Measurements from ENCODE around the gene GTF3C4. TPM values are rescaled to one million over a fixed set of nuclear protein-coding genes. Genes with fewer than 3 reads are reported as not detected.

The GTF3C4 gene
- polyA plus RNA-seq, 3 donors: 0.99 to 2.7 (median 2.1) TPM

DNA sequence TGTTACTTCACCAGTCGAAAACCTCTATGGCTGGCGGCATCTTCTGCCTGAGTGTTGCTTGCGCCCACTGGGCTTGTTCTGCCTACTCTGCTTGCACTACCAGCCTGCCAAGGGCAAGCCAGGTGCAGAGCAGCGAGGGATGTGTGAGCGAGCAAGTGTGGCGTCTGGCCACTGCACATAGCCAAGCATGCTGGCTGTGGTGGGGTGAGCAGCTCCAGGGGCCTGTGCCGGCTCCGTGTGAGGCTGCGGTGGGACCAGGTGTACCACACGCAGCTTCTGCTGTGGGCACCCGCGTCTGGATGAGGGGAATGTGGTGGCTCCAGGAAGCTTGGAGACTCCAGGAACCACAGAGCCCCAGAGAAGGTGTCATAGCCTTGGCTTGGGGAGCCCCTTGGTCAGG, 51.4 kb downstream of the GTF3C4 start:
- H3K4me2 ChIP-seq (replicated peaks; ENCODE audit: extremely low read depth, low read length, poor library complexity, severe bottlenecking): no peak overlapping the region
- no peak for DNase-seq
- H3K27me3 ChIP-seq (ENCODE audit: control insufficient read depth in 2 of 2, insufficient read depth in 2 of 2, low read length in 2 of 2): peaks cover 0 to 10% of the 10 kb centered on the region in 2 donors
- no peaks in the 10 kb centered on the region for H3K79me2 ChIP-seq (ENCODE audit: insufficient read depth, low read length)
- Mint-ChIP-seq H3K36me3 (no peaks in the 10 kb centered on the region), H3K27ac (no peak overlapping the region), H3K4me3 (no peak overlapping the region), H3K4me1 (no peaks in the 10 kb centered on the region), H3K9me3 (peaks cover 0 to 2% (median 0%) of the 10 kb centered on the region in 7 donors), H3K27me3 (ENCODE audit: low read depth in 3 of 3) (peaks cover 24 to 30% (median 28%) of the 10 kb centered on the region in 3 donors)
- H4K20me1 ChIP-seq (ENCODE audit: insufficient read depth, low read length): no peaks in the 10 kb centered on the region
- no peaks in the 10 kb centered on the region for H3K9me3 ChIP-seq (replicated peaks in 1 of 2; ENCODE audit: control insufficient read depth in 1 of 2, insufficient read depth in 1 of 2, low read length in 2 of 2)
- no peak overlapping the region for H3K9ac ChIP-seq (ENCODE audit: insufficient read depth, low read length, poor library complexity, severe bottlenecking)
- intact Hi-C loops (cut with micrococcal nuclease): no loop called here
- no peaks in the 10 kb centered on the region for H3K36me3 ChIP-seq (replicated peaks in 1 of 2; ENCODE audit: control insufficient read depth in 1 of 2, insufficient read depth in 2 of 2, low read length in 2 of 2)
- H3K4me1 ChIP-seq (ENCODE audit: control insufficient read depth in 1 of 2, insufficient read depth in 2 of 2, low read length in 2 of 2): no peaks in the 10 kb centered on the region
- TF ChIP-seq, protein P1, sequence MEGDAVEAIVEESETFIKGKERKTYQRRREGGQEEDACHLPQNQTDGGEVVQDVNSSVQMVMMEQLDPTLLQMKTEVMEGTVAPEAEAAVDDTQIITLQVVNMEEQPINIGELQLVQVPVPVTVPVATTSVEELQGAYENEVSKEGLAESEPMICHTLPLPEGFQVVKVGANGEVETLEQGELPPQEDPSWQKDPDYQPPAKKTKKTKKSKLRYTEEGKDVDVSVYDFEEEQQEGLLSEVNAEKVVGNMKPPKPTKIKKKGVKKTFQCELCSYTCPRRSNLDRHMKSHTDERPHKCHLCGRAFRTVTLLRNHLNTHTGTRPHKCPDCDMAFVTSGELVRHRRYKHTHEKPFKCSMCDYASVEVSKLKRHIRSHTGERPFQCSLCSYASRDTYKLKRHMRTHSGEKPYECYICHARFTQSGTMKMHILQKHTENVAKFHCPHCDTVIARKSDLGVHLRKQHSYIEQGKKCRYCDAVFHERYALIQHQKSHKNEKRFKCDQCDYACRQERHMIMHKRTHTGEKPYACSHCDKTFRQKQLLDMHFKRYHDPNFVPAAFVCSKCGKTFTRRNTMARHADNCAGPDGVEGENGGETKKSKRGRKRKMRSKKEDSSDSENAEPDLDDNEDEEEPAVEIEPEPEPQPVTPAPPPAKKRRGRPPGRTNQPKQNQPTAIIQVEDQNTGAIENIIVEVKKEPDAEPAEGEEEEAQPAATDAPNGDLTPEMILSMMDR (IDR thresholded peaks at IDR 0.05): no peak
- H3K4me3 ChIP-seq (replicated peaks in 1 of 3; ENCODE audit: low read depth in 2 of 3, low read length in 3 of 3): no peak overlapping the region
- no peak overlapping the region for H3K27ac ChIP-seq (ENCODE audit: low read depth in 1 of 2, low read length in 2 of 2)
- 77% methylated on average over 12 of the region's 12 CpGs for WGBS (ENCODE audit: insufficient coverage)
- no peak overlapping the region for H2AFZ ChIP-seq (ENCODE audit: insufficient read depth, low read depth, low read length, poor library complexity, severe bottlenecking)

GRCh38 chr9:132722564-132723065, 52.4 kb downstream of the GTF3C4 start:
- Histone ChIP-seq H3K9ac (ENCODE audit: insufficient read depth, low read length, poor library complexity, severe bottlenecking) (no peak overlapping the region), H3K9me3 (replicated peaks in 1 of 2; ENCODE audit: control insufficient read depth in 1 of 2, insufficient read depth in 1 of 2, low read length in 2 of 2) (no peaks in the 10 kb centered on the region), H3K79me2 (ENCODE audit: insufficient read depth, low read length) (no peaks in the 10 kb centered on the region), H3K4me2 (replicated peaks; ENCODE audit: extremely low read depth, low read length, poor library complexity, severe bottlenecking) (no peak overlapping the region), H3K27ac (ENCODE audit: low read depth in 1 of 2, low read length in 2 of 2) (no peak overlapping the region), H3K4me3 (replicated peaks in 1 of 3; ENCODE audit: low read depth in 2 of 3, low read length in 3 of 3) (no peak overlapping the region), H3K4me1 (ENCODE audit: control insufficient read depth in 1 of 2, insufficient read depth in 2 of 2, low read length in 2 of 2) (no peaks in the 10 kb centered on the region), H2AFZ (ENCODE audit: insufficient read depth, low read depth, low read length, poor library complexity, severe bottlenecking) (no peak overlapping the region), H4K20me1 (ENCODE audit: insufficient read depth, low read length) (no peaks in the 10 kb centered on the region), H3K36me3 (replicated peaks in 1 of 2; ENCODE audit: control insufficient read depth in 1 of 2, insufficient read depth in 2 of 2, low read length in 2 of 2) (no peaks in the 10 kb centered on the region), H3K27me3 (ENCODE audit: control insufficient read depth in 2 of 2, insufficient read depth in 2 of 2, low read length in 2 of 2) (peaks cover 0 to 6% of the 10 kb centered on the region in 2 donors)
- TF ChIP-seq, protein P1 (IDR thresholded peaks at IDR 0.05): no peak
- Mint-ChIP-seq H3K4me3 (no peak overlapping the region), H3K36me3 (no peaks in the 10 kb centered on the region), H3K27me3 (ENCODE audit: low read depth in 3 of 3) (peaks cover 18 to 24% (median 21%) of the 10 kb centered on the region in 3 donors), H3K4me1 (no peaks in the 10 kb centered on the region), H3K27ac (no peak overlapping the region), H3K9me3 (no peaks in the 10 kb centered on the region)
- DNase-seq: no peak
- intact Hi-C loops (cut with micrococcal nuclease): no loop called here
- 94% methylated on average over 16 of the region's 16 CpGs for WGBS (ENCODE audit: insufficient coverage)

All from CD14-positive monocyte (primary cell).